ENCODE results near the gene ACOX2. TPM values are rescaled to one million over a fixed set of nuclear protein-coding genes. Genes with fewer than 3 reads are reported as not detected.

ACOX2 gene
- total RNA-seq, 1 donor: 19.2 TPM

GRCh38 chr3:58485801-58486435, 51.1 kb downstream of the ACOX2 start:
- TF ChIP-seq CTCF (IDR thresholded peaks at IDR 0.05; ENCODE audit: insufficient read depth, low read length): no peak
- DNase-seq (ENCODE audit: low read depth): no peak

GRCh38 chr3:58484722-58485069, 52.3 kb downstream of the ACOX2 start:
- no peak for DNase-seq (ENCODE audit: low read depth)
- no peak for TF ChIP-seq CTCF (IDR thresholded peaks at IDR 0.05; ENCODE audit: insufficient read depth, low read length)
- H3K4me3 ChIP-seq (ENCODE audit: low read depth, low read length): no peak overlapping the region

More at GRCh38 chr3:58485801-58486435, 51.1 kb downstream of the ACOX2 start:
- H3K4me3 ChIP-seq (ENCODE audit: low read depth, low read length): no peak overlapping the region

- TF ChIP-seq CTCF (IDR thresholded peaks at IDR 0.05; ENCODE audit: insufficient read depth, low read length): no peak
- DNase-seq (ENCODE audit: low read depth): no peak
- H3K4me3 ChIP-seq (ENCODE audit: low read depth, low read length): no peak overlapping the region
Measured at GRCh38 chr3:58484045-58484721, 52.8 kb downstream of the ACOX2 start.

- DNase-seq (ENCODE audit: low read depth): no peak
- no peak for TF ChIP-seq CTCF (IDR thresholded peaks at IDR 0.05; ENCODE audit: insufficient read depth, low read length)
- no peak overlapping the region for H3K4me3 ChIP-seq (ENCODE audit: low read depth, low read length)
Measured at GRCh38 chr3:58482917-58483636, 53.9 kb downstream of the ACOX2 start.

- no peak for DNase-seq (ENCODE audit: low read depth)
- TF ChIP-seq CTCF (IDR thresholded peaks at IDR 0.05; ENCODE audit: insufficient read depth, low read length): no peak
- H3K4me3 ChIP-seq (ENCODE audit: low read depth, low read length): no peak overlapping the region
Measured at GRCh38 chr3:58480309-58480708, 56.7 kb downstream of the ACOX2 start.

GRCh38 chr3:58478781-58479180, 58.2 kb downstream of the ACOX2 start:
- DNase-seq (ENCODE audit: low read depth): no peak
- no peak overlapping the region for H3K4me3 ChIP-seq (ENCODE audit: low read depth, low read length)
- no peak for TF ChIP-seq CTCF (IDR thresholded peaks at IDR 0.05; ENCODE audit: insufficient read depth, low read length)
